H1 (cell line): ENCODE measurements around the gene TOB2. TPM values are rescaled to one million over a fixed set of nuclear protein-coding genes. Genes with fewer than 3 reads are reported as not detected.

Experiments
- TAF1 ChIP-seq: IDR thresholded peaks from 2 replicates; pipeline ENCODE4 v1.6.1; 2011; ENCODE audit warnings: mild to moderate bottlenecking, low read depth, low read length
- polyA plus RNA-seq, 7 experiments: library from polyadenylated mRNA; depleted of rRNA in 3 of 7; stranded (reverse) in 5 of 7; unstranded in 2 of 7; fragments of >200 nt in 5 of 7; fragments of 200-250 nt in 2 of 7; gene quantifications; 1 replicate in 5 of 7; 2 replicates in 1 of 7; 4 replicates in 1 of 7; pipeline versions ENCODE4 v1.2.1 to v1.2.3, GENCODE V29; 2011 to 2013; ENCODE audit warnings: missing spikeins in 2 of 7, mixed read lengths in 2 of 7
- total RNA-seq: library from RNA; stranded (reverse); fragmentation: NEBNext Ultra II Directional; extraction: Animal tissue kit (Norgen Biotek cat#: 25700); gene quantifications from 2 replicates; pipeline ENCODE4 v1.2.1, GENCODE V29; 2021

The TOB2 gene
- total and polyA plus RNA-seq, 2 of the 8 experiments (the other 6 are each of a cell fraction or from before 2014, with no cell fraction given): 27.0 to 54.1 TPM

DNA sequence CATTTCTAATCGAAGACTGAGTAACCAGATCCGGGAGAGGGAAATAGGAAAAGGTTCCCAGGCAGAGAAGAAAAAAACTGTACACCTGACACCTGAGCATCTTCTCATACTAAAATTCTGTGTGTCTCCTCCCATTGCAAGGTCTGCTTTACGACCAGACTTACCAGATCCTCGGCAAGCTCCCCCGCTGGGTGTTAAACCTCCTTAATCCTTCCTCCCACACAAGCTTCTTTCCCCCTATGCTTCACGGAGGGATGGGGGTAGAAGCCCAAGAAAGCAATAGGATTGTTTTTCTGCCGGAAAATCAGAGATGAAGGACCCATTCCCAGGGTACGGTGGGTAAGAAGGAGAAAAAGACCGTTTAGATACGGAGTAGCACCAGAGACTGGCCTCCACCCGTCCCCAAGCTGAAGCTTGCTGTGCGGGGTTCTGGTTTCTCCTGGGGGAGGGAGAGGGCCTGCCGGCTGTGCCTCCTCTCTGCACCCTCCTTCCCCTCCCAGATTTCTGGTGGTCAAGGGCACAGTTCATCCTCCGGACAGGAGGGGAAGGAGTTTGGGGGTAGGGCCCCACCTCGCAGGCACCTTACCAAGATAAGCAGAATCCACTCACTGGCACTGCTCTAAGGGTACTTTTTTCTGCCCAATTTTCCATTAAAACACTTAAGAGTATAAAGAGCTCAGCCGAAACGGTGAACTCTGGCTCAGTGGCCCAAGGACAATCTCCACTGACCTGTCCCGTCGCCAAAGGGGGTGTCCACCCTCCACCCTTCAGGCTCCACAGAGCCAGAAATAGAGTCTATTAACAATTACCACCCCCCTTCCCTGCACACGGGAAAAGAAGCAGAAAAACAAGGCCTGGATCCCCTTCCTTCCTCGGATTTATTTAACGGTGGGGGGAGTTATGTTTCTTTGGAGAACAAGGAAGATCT, 1.2 kb downstream of the TOB2 start (continued):
- peak; percentile 41; the same call in 1 of the 2 replicates for TF ChIP-seq TAF1
